SIG-M5 (cell line): Measurements from ENCODE around the gene CD52.

ENCODE experiments used
- DNase-seq: peaks from one replicate; lab custom pipeline; 2025; lab: John Stamatoyannopoulos, UW

Gene CD52

GRCh38 chr1:26317612-26318337, at the start of gene CD52:
Gene CD52 (plus strand): TSS chr1:26317958. CDS start chr1:26318018, 60 bp downstream.
- no peak for DNase-seq

GRCh38 chr1:26268290-26269197, 49.2 kb upstream of the CD52 start:
- no peak for DNase-seq

- no peak for DNase-seq
Observed at GRCh38 chr1:26269198-26269550, 48.6 kb upstream of the CD52 start.

- DNase-seq = peak; percentile 57
Observed at GRCh38 chr1:26274801-26275425, 42.8 kb upstream of the CD52 start.

- DNase-seq = peak; percentile 62
Observed at GRCh38 chr1:26275580-26276431, 42.0 kb upstream of the CD52 start.

- DNase-seq = no peak
Observed at GRCh38 chr1:26276432-26276838, 41.3 kb upstream of the CD52 start.

GRCh38 chr1:26277261-26277661, 40.5 kb upstream of the CD52 start:
- DNase-seq = no peak

DNA sequence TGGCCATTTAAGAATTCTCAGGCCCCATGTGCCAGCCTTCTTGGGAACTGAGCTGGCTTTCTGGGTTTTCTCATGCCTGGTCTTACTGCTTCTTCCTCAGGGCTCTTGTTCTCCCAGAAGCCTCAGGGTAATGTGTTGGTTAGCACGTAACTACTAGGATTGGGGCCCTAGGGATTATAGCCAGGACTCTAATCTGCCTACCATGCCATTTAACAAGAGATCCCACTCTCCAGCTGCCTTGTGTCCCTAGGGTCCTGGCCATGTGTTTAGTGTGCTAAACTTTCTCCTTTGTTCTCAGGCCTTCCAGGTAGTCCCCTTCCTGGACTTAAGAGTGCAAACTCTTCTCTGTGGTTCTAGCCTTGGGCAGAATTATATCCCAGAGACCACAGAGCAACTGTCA, 40.0 kb upstream of the CD52 start:
- no peak for DNase-seq

- DNase-seq = no peak
Observed at GRCh38 chr1:26278303-26278702, 39.5 kb upstream of the CD52 start.

GRCh38 chr1:26278724-26279455, 38.9 kb upstream of the CD52 start:
- peak; percentile 30 for DNase-seq

GRCh38 chr1:26279456-26280332, 38.1 kb upstream of the CD52 start, which contains the start of gene SH3BGRL3:
Gene SH3BGRL3 (plus strand): TSS chr1:26280086. CDS start chr1:26280156, 70 bp downstream.
- no peak for DNase-seq

GRCh38 chr1:26280333-26281042, 37.3 kb upstream of the CD52 start:
- no peak for DNase-seq

DNA sequence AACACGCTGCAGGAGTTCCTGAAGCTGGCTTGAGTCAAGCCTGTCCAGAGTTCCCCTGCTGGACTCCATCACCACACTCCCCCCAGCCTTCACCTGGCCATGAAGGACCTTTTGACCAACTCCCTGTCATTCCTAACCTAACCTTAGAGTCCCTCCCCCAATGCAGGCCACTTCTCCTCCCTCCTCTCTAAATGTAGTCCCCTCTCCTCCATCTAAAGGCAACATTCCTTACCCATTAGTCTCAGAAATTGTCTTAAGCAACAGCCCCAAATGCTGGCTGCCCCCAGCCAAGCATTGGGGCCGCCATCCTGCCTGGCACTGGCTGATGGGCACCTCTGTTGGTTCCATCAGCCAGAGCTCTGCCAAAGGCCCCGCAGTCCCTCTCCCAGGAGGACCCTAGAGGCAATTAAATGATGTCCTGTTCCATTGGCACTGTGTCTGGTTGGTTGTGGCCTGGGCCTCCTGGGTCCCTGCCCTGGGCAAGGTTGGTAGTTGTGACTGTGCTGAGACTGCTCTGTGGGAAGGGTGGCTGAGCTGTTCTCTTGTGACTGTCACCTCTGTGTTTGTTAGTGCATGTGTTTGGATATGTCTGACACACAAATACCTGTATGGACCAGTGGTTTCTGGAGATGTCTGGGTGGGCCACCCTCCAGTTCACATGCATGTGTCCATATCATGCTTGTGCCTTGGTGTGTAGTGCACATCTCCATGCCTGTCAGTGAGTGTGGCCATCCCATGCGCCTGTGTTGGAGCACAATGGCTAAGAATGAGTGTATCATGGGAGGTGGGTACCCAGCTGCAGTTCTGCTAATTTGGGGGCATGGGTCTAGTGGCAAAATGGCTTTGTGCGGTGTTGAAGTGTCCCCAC, 36.4 kb upstream of the CD52 start:
- no peak for DNase-seq

GRCh38 chr1:26281971-26282370, 35.8 kb upstream of the CD52 start:
- no peak for DNase-seq

DNA sequence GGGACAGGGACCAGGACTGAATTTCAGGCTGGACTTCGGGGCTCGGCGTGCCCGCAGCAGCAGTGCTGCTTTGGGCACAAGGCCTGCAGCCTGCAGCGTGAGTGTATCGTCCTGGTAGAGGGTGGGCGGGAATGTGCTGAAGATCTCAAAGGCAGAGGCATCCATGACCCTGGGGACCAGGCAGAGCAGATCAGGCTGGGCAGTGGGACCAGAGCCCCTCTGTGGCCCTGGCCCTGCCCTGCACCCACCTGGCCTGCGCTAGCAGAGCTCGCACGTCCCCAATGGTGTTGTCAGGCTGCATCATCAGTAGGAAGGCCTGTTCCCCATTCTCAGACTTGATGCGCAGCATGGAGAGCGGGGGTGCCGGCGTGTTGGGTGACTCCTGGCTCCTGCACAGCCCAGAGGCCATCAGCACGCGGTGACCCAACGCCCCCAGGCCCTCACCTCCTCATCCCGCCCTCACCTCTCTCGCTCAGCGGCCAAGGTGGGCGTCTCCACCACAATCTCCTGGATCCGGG, 35.3 kb upstream of the CD52 start:
- DNase-seq = no peak

- DNase-seq = no peak
Observed at GRCh38 chr1:26283279-26283853, 34.4 kb upstream of the CD52 start.

DNA sequence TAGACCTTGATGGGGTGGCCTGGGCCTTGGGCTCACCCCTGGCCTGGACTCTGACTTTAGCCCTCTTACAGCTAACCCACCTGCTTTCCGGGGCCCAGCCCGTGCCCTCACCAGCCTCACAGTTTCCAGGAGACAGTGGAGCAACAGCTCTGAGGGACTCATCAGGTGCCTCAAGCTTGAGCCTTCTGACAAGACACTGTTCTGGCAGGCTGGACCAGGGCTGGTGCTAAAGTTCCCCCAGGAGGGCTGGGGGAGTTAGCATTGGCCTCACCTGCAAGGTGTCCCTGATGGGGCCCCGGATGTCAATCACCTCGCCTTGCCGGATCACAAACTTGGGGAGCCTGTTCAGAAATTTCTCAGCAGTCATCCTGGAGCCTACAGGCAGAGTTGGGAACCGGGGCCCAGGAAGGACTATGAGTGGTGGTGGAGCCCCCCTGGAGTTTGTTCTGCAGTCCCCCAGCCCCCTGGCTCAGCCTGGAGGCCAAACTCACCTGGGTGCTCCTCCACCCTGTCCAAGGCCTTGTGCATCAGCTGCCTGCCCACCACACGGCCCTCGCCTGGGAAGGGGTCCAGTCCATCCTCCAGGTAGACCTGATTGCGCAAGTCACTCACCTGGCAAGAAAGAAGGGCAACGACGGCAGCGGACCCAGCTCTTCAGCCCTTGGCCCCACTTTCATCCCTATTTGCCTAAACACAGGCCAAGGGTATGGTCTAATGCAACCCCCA, 33.7 kb upstream of the CD52 start:
- no peak for DNase-seq
